SK-N-SH (cell line): Measurements from ENCODE around the gene LMOD2.

ENCODE experiments used
- EP300 ChIP-seq, 2 experiments: IDR thresholded peaks; 2 replicates each; pipeline versions ENCODE4 v1.4.0 to v1.6.1; 2012; ENCODE audit warnings: borderline replicate concordance in 1 of 2, low read depth in 1 of 2, low read length in 1 of 2
- TF ChIP-seq, protein P1 (sequence below): fragments of 200-600 bp; sonication (generic); IDR thresholded peaks from 2 replicates; pipeline ENCODE4 v1.6.1; 2017; ENCODE audit warnings: antibody characterized with exemption, mild to moderate bottlenecking, moderate library complexity
- TF ChIP-seq, protein P2 (sequence below): IDR thresholded peaks from 2 replicates; pipeline ENCODE4 v1.4.0; 2012; ENCODE audit warnings: low read depth, borderline replicate concordance

DNA sequence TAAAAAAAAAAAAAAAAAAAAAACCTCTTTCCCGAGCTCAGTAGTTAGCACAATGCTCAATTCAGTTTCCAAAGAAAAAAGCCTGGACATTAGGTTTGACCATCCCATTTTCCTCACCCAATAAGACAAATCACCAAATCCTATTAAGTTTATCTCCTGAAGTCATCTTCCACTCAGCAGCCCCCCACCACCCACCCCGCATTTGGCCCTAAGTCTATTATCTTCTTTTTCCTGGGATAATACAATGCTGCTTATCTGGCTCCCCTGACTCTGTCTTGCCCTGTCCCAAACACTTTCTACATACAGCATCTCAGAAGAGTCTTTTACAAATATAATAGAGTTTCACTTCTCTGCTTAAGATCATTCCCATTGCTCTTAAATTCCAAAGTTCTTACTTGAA is 17.8 kb upstream of the LMOD2 start:
- TF ChIP-seq, protein P1, sequence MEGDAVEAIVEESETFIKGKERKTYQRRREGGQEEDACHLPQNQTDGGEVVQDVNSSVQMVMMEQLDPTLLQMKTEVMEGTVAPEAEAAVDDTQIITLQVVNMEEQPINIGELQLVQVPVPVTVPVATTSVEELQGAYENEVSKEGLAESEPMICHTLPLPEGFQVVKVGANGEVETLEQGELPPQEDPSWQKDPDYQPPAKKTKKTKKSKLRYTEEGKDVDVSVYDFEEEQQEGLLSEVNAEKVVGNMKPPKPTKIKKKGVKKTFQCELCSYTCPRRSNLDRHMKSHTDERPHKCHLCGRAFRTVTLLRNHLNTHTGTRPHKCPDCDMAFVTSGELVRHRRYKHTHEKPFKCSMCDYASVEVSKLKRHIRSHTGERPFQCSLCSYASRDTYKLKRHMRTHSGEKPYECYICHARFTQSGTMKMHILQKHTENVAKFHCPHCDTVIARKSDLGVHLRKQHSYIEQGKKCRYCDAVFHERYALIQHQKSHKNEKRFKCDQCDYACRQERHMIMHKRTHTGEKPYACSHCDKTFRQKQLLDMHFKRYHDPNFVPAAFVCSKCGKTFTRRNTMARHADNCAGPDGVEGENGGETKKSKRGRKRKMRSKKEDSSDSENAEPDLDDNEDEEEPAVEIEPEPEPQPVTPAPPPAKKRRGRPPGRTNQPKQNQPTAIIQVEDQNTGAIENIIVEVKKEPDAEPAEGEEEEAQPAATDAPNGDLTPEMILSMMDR = no peak
- no peak for TF ChIP-seq EP300 (IDR thresholded peaks at IDR 0.05; ENCODE audit: borderline replicate concordance in 1 of 2, low read depth in 1 of 2, low read length in 1 of 2)
- TF ChIP-seq, protein P2, sequence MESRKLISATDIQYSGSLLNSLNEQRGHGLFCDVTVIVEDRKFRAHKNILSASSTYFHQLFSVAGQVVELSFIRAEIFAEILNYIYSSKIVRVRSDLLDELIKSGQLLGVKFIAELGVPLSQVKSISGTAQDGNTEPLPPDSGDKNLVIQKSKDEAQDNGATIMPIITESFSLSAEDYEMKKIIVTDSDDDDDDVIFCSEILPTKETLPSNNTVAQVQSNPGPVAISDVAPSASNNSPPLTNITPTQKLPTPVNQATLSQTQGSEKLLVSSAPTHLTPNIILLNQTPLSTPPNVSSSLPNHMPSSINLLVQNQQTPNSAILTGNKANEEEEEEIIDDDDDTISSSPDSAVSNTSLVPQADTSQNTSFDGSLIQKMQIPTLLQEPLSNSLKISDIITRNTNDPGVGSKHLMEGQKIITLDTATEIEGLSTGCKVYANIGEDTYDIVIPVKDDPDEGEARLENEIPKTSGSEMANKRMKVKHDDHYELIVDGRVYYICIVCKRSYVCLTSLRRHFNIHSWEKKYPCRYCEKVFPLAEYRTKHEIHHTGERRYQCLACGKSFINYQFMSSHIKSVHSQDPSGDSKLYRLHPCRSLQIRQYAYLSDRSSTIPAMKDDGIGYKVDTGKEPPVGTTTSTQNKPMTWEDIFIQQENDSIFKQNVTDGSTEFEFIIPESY = no peak
